H9 (cell line): ENCODE measurements around the gene CHRNA5. TPM values are rescaled to one million over a fixed set of nuclear protein-coding genes. Genes with fewer than 3 reads are reported as not detected.

Experiments used
- DNase-seq: peaks from one replicate; pipeline ENCODE4 v3.0.0-alpha.2; 2017
- H2AFZ ChIP-seq: one replicate; pipeline ENCODE4 v1.6.1; 2013; ENCODE audit warnings: mild to moderate bottlenecking, low read length, control low read depth, moderate library complexity
- H2AK5ac ChIP-seq: 2 replicates; pipeline ENCODE4 v1.6.1; 2013; ENCODE audit warnings: low read length, control low read depth, mixed read lengths; ENCODE audit not compliant: insufficient read length
- H2BK120ac ChIP-seq: one replicate; pipeline ENCODE4 v1.6.1; 2013; ENCODE audit warnings: low read depth, mild to moderate bottlenecking, low read length, control low read depth, inconsistent platforms; ENCODE audit not compliant: poor library complexity, severe bottlenecking
- H2BK12ac ChIP-seq: 2 replicates; pipeline ENCODE4 v1.6.1; 2013; ENCODE audit warnings: low read length, control low read depth, mixed read lengths, low read depth; ENCODE audit not compliant: insufficient read length
- H2BK15ac ChIP-seq: 2 replicates; pipeline ENCODE4 v1.6.1; 2013; ENCODE audit warnings: low read depth, low read length, control low read depth
- H2BK20ac ChIP-seq: one replicate; pipeline ENCODE4 v1.6.1; 2013; ENCODE audit warnings: low read depth, mild to moderate bottlenecking, low read length, control low read depth, inconsistent platforms; ENCODE audit not compliant: poor library complexity, severe bottlenecking
- H2BK5ac ChIP-seq: 2 replicates; pipeline ENCODE4 v1.6.1; 2013; ENCODE audit warnings: low read length, control low read depth, mixed read lengths; ENCODE audit not compliant: insufficient read length
- H3K14ac ChIP-seq: 2 replicates; pipeline ENCODE4 v1.6.1; 2013; ENCODE audit warnings: low read length, control low read depth; ENCODE audit not compliant: insufficient read depth
- H3K18ac ChIP-seq: 2 replicates; pipeline ENCODE4 v1.6.1; 2013; ENCODE audit warnings: low read depth, mild to moderate bottlenecking, mixed read lengths, low read length, control low read depth; ENCODE audit not compliant: insufficient read length
- H3K23ac ChIP-seq: 2 replicates; pipeline ENCODE4 v1.6.1; 2013; ENCODE audit warnings: low read length, control low read depth, mixed read lengths, low read depth; ENCODE audit not compliant: insufficient read length
- H3K23me2 ChIP-seq: 2 replicates; pipeline ENCODE4 v1.6.1; 2013; ENCODE audit warnings: low read depth, mild to moderate bottlenecking, mixed read lengths, low read length, control low read depth; ENCODE audit not compliant: insufficient read length, poor library complexity, severe bottlenecking
- H3K27ac ChIP-seq: 2 replicates; pipeline ENCODE4 v1.5.1; 2013; ENCODE audit warnings: low read length, control low read depth, mixed read lengths, low read depth; ENCODE audit not compliant: insufficient read length
- H3K27me3 ChIP-seq: 2 replicates; pipeline ENCODE4 v1.6.1; 2013; ENCODE audit warnings: low read length, control low read depth, inconsistent platforms; ENCODE audit not compliant: insufficient read depth
- H3K4ac ChIP-seq: 2 replicates; pipeline ENCODE4 v1.6.1; 2013; ENCODE audit warnings: low read depth, mild to moderate bottlenecking, control low read depth, inconsistent platforms, low read length, moderate library complexity
- H3K4me1 ChIP-seq: 2 replicates; pipeline ENCODE4 v1.6.1; 2013; ENCODE audit warnings: low read length, control low read depth, inconsistent platforms; ENCODE audit not compliant: insufficient read depth
- H3K4me2 ChIP-seq: 2 replicates; pipeline ENCODE4 v1.6.1; 2013; ENCODE audit warnings: low read length, control low read depth, mixed read lengths; ENCODE audit not compliant: insufficient read length, insufficient read depth
- H3K56ac ChIP-seq: 2 replicates; pipeline ENCODE4 v1.6.1; 2013; ENCODE audit warnings: low read depth, mild to moderate bottlenecking, mixed read lengths, low read length, control low read depth; ENCODE audit not compliant: insufficient read length
- H3K79me1 ChIP-seq: 2 replicates; pipeline ENCODE4 v1.6.1; 2013; ENCODE audit warnings: low read depth, mild to moderate bottlenecking, moderate library complexity, low read length, control low read depth, inconsistent platforms; ENCODE audit not compliant: insufficient read depth, poor library complexity, severe bottlenecking
- H3K79me2 ChIP-seq: 2 replicates; pipeline ENCODE4 v1.6.1; 2013; ENCODE audit warnings: low read length, control low read depth, inconsistent platforms; ENCODE audit not compliant: insufficient read depth
- H3K9ac ChIP-seq: 2 replicates; pipeline ENCODE4 v1.6.1; 2013; ENCODE audit warnings: low read length, control low read depth, mixed read lengths; ENCODE audit not compliant: insufficient read length; ENCODE audit errors: extremely low read depth
- H3K9me3 ChIP-seq: one replicate; pipeline ENCODE4 v1.6.1; 2013; ENCODE audit warnings: low read depth, low read length, inconsistent platforms; ENCODE audit not compliant: control insufficient read depth
- H3T11ph ChIP-seq: one replicate; pipeline ENCODE4 v1.6.1; 2013; ENCODE audit warnings: mild to moderate bottlenecking, low read length, control low read depth, inconsistent platforms
- H4K20me1 ChIP-seq: one replicate; pipeline ENCODE4 v1.6.1; 2013; ENCODE audit not compliant: control insufficient read depth, insufficient read length, insufficient read depth
- H4K5ac ChIP-seq: 2 replicates; pipeline ENCODE4 v1.6.1; 2013; ENCODE audit warnings: low read depth, mild to moderate bottlenecking, mixed read lengths, low read length, control low read depth; ENCODE audit not compliant: insufficient read length
- H4K8ac ChIP-seq: replicated peaks from 2 replicates; pipeline ENCODE4 v1.6.1; 2013; ENCODE audit warnings: low read length, control low read depth, mixed read lengths, low read depth; ENCODE audit not compliant: insufficient read length
- H4K91ac ChIP-seq: 2 replicates; pipeline ENCODE4 v1.6.1; 2013; ENCODE audit warnings: low read depth, mild to moderate bottlenecking, moderate library complexity, mixed read lengths, low read length, control low read depth; ENCODE audit not compliant: insufficient read length
- H3K27ac Mint-ChIP-seq, 3 experiments: 2 replicates in 2 of 3; 3 replicates in 1 of 3; pipeline ENCODE4 v1.8.0; 2020 to 2021; ENCODE audit warnings: mixed read lengths in 3 of 3, mild to moderate bottlenecking in 1 of 3, moderate library complexity in 1 of 3
- H3K27me3 Mint-ChIP-seq: 2 replicates; pipeline ENCODE4 v1.8.0; 2021; ENCODE audit warnings: low read depth, mild to moderate bottlenecking, moderate library complexity, mixed read lengths
- H3K36me3 Mint-ChIP-seq, 3 experiments: 2 replicates in 2 of 3; 3 replicates in 1 of 3; pipeline ENCODE4 v1.8.0; 2020 to 2021; ENCODE audit warnings: low read depth in 3 of 3, mixed read lengths in 3 of 3; ENCODE audit not compliant: insufficient read depth in 1 of 3
- H3K4me1 Mint-ChIP-seq, 2 experiments: 2 replicates each; pipeline ENCODE4 v1.8.0; 2020; ENCODE audit warnings: mixed read lengths in 2 of 2
- H3K4me3 Mint-ChIP-seq, 2 experiments: 2 replicates in 1 of 2; 3 replicates in 1 of 2; pipeline ENCODE4 v1.8.0; 2020 to 2021; ENCODE audit warnings: mild to moderate bottlenecking in 2 of 2, mixed read lengths in 2 of 2, moderate library complexity in 1 of 2
- H3K9me3 Mint-ChIP-seq, 2 experiments: 2 replicates in 1 of 2; 3 replicates in 1 of 2; pipeline ENCODE4 v1.8.0; 2020; ENCODE audit warnings: mild to moderate bottlenecking in 2 of 2, mixed read lengths in 2 of 2, moderate library complexity in 1 of 2
- CTCF ChIP-seq: fragments of 200-600 bp; sonication (generic); conservative IDR thresholded peaks from 3 replicates; pipeline ENCODE4 v1.8.0; 2021; ENCODE audit warnings: antibody characterized with exemption, mild to moderate bottlenecking
- WGBS: extraction: QIAGEN DNeasy Blood & Tissue Kit; methylation state at CpG from one replicate; pipeline ENCODE4 v1.1.7; 2013; ENCODE audit warnings: missing lambda C conversion rate, low lambda C conversion rate, mixed read lengths; ENCODE audit not compliant: insufficient read length; ENCODE audit errors: extremely low coverage; 5-methylcytosine and 5-hydroxymethylcytosine counted together
- total RNA-seq: library from RNA; stranded (reverse); gene quantifications from 2 replicates; pipeline ENCODE4 v1.2.1, GENCODE V29; 2021

The CHRNA5 gene
- total RNA-seq, 1 experiment from 2014 or later: 16.5 TPM

- Histone ChIP-seq H3K23me2 (peaks cover 10% of the 10 kb centered on the region), H3K56ac (no peak overlapping the region), H3K79me1 (no peaks in the 10 kb centered on the region), H3K4me1 (no peaks in the 10 kb centered on the region), H3K18ac (no peak overlapping the region), H2BK15ac (no peak overlapping the region), H3K4ac (no peak overlapping the region), H3K14ac (no peak overlapping the region), H4K91ac (no peak overlapping the region), H2BK5ac (no peak overlapping the region), H3K23ac (no peak overlapping the region), H4K20me1 (no peaks in the 10 kb centered on the region), H2BK12ac (no peak overlapping the region), H3K9ac (no peak overlapping the region), H4K5ac (no peak overlapping the region), H2AK5ac (no peak overlapping the region), H3K79me2 (no peaks in the 10 kb centered on the region), H4K8ac (no peak overlapping the region), H2BK20ac (no peak overlapping the region), H3K27ac (no peak overlapping the region), H3K4me2 (no peak overlapping the region), H3K9me3 (no peaks in the 10 kb centered on the region), H2BK120ac (no peak overlapping the region), H3T11ph (no peak overlapping the region), H3K27me3 (peaks cover 6% of the 10 kb centered on the region; the same call in 1 of the 2 replicates), H2AFZ (no peak overlapping the region)
- Mint-ChIP-seq H3K4me1 (peaks cover 8 to 18% of the 10 kb centered on the region in 2 experiments), H3K9me3 (peaks cover 6% of the 10 kb centered on the region in 2 experiments; a peak in 3 of 5 replicates), H3K27me3 (peaks cover 27% of the 10 kb centered on the region), H3K36me3 (no peaks in the 10 kb centered on the region; a peak in 1 of 7 replicates), H3K4me3 (no peak overlapping the region), H3K27ac (no peak overlapping the region)
- no peak for TF ChIP-seq CTCF
- peak; percentile 9 for DNase-seq
- WGBS: no CpG with 5 or more reads among the region's 2 CpGs
Measured at GRCh38 chr15:78616506-78616905, 51.2 kb downstream of the CHRNA5 start.
